OCI-LY3 (cell line): Measurements from ENCODE around the gene CDK7.

ENCODE experiments used
- H2AFZ ChIP-seq: fragments of 200-600, 300-600 bp; shearing (Covaris generic); 2 replicates; pipeline ENCODE4 v1.6.0; 2014; ENCODE audit warnings: antibody characterized with exemption, low read depth, low read length
- H3K27ac ChIP-seq: fragments of 200-600, 300-600 bp; sonication (generic); 2 replicates; pipeline ENCODE4 v1.5.1; 2014; ENCODE audit warnings: mild to moderate bottlenecking, low read length, moderate library complexity, mixed read lengths
- H3K27me3 ChIP-seq: fragments of 200-600, 300-600 bp; sonication (generic); 2 replicates; pipeline ENCODE4 v1.6.1; 2014; ENCODE audit warnings: low read depth, low read length, mixed read lengths
- H3K36me3 ChIP-seq: fragments of 200-600, 300-600 bp; sonication (generic); replicated peaks from 2 replicates; pipeline ENCODE3; 2014; ENCODE audit warnings: low read depth, low read length, mixed read lengths
- H3K4me1 ChIP-seq: fragments of 300-600, 200-600 bp; sonication (generic); 2 replicates; pipeline ENCODE4 v1.6.1; 2014; ENCODE audit warnings: low read length, mixed read lengths
- H3K4me2 ChIP-seq: fragments of 200-600, 300-600 bp; sonication (generic); 2 replicates; pipeline ENCODE4 v1.6.1; 2014; ENCODE audit warnings: low read length, mixed read lengths
- H3K4me3 ChIP-seq: fragments of 300-600, 200-600 bp; sonication (generic); 2 replicates; pipeline ENCODE4 v1.5.1; 2014; ENCODE audit warnings: antibody characterized with exemption, mild to moderate bottlenecking, low read length, moderate library complexity
- H3K79me2 ChIP-seq: fragments of 300-600, 200-600 bp; shearing (Covaris generic); 2 replicates; pipeline ENCODE4 v1.6.1; 2014; ENCODE audit warnings: mild to moderate bottlenecking, low read length, mixed read lengths
- H3K9ac ChIP-seq: fragments of 300-600, 200-600 bp; shearing (Covaris generic); 2 replicates; pipeline ENCODE4 v1.6.0; 2014; ENCODE audit warnings: mild to moderate bottlenecking, low read length, moderate library complexity
- H3K9me3 ChIP-seq: fragments of 200-600, 300-600 bp; shearing (Covaris generic); 2 replicates; pipeline ENCODE4 v1.6.1; 2014; ENCODE audit warnings: low read length, mixed read lengths; ENCODE audit not compliant: insufficient read depth
- H4K20me1 ChIP-seq: fragments of 200-600, 300-600 bp; sonication (generic); 2 replicates; pipeline ENCODE4 v1.6.1; 2016; ENCODE audit warnings: low read length, mixed read lengths; ENCODE audit not compliant: insufficient read depth
- CTCF ChIP-seq: fragments of 200-600, 300-600 bp; sonication (generic); IDR thresholded peaks from 2 replicates; pipeline ENCODE4 v1.5.1; 2014; ENCODE audit warnings: antibody characterized with exemption, low read length, low read depth
- EZH2phosphoT487 ChIP-seq: fragments of 200-600 bp; shearing (Covaris generic); IDR thresholded peaks from 2 replicates; pipeline ENCODE4 v1.6.1; 2018; ENCODE audit warnings: antibody characterized with exemption, mixed run types, low read depth

CDK7 gene

GRCh38 chr5:69212022-69212421 is 22.7 kb upstream of the CDK7 start:
- Histone ChIP-seq H2AFZ (no peak overlapping the region), H3K36me3 (no peaks in the 10 kb centered on the region), H3K27ac (no peak overlapping the region)

GRCh38 chr5:69213513-69214215 is 21.0 kb upstream of the CDK7 start:
- Histone ChIP-seq H2AFZ (no peak overlapping the region), H3K4me2 (no peak overlapping the region), H3K9me3 (no peaks in the 10 kb centered on the region), H3K27me3 (no peaks in the 10 kb centered on the region), H3K36me3 (no peaks in the 10 kb centered on the region), H3K4me1 (peaks cover 2% of the 10 kb centered on the region; the same call in 1 of the 2 replicates), H3K27ac (no peak overlapping the region), H4K20me1 (no peaks in the 10 kb centered on the region), H3K4me3 (no peak overlapping the region), H3K79me2 (peaks cover 6% of the 10 kb centered on the region), H3K9ac (no peak overlapping the region)
- TF ChIP-seq CTCF = no peak
- TF ChIP-seq EZH2phosphoT487 = no peak

More at GRCh38 chr5:69212022-69212421, 22.7 kb upstream of the CDK7 start:
- TF ChIP-seq CTCF = no peak
- no peak for TF ChIP-seq EZH2phosphoT487
- Histone ChIP-seq H3K27me3 (no peaks in the 10 kb centered on the region), H3K4me2 (no peak overlapping the region), H3K79me2 (no peaks in the 10 kb centered on the region), H3K9ac (no peak overlapping the region), H3K4me3 (no peak overlapping the region), H4K20me1 (no peaks in the 10 kb centered on the region), H3K9me3 (no peaks in the 10 kb centered on the region), H3K4me1 (no peaks in the 10 kb centered on the region)

- Histone ChIP-seq H3K4me1 (peaks cover 6% of the 10 kb centered on the region; the same call in 1 of the 2 replicates), H3K9ac (peak overlapping the region; percentile 42), H3K4me3 (peak overlapping the region; percentile 82), H3K79me2 (peaks cover 15% of the 10 kb centered on the region), H3K27me3 (no peaks in the 10 kb centered on the region), H3K36me3 (no peaks in the 10 kb centered on the region), H3K27ac (no peak overlapping the region), H3K4me2 (peak overlapping the region; percentile 75), H4K20me1 (no peaks in the 10 kb centered on the region), H2AFZ (peak overlapping the region; percentile 43), H3K9me3 (no peaks in the 10 kb centered on the region)
- TF ChIP-seq EZH2phosphoT487 (no peak), CTCF (no peak)
Measured at GRCh38 chr5:69217151-69217511, 17.6 kb upstream of the CDK7 start.

- H3K4me3 ChIP-seq = peak overlapping the region; percentile 82
- H3K4me1 ChIP-seq = peaks cover 6% of the 10 kb centered on the region; the same call in 1 of the 2 replicates
- no peaks in the 10 kb centered on the region for H4K20me1 ChIP-seq
- H3K79me2 ChIP-seq = peaks cover 15% of the 10 kb centered on the region
- H3K4me2 ChIP-seq = peak overlapping the region; percentile 75
- H3K9ac ChIP-seq = peak overlapping the region; percentile 78
- peak overlapping the region; percentile 71 for H3K27ac ChIP-seq
- H2AFZ ChIP-seq = peak overlapping the region; percentile 82
- H3K9me3 ChIP-seq = no peaks in the 10 kb centered on the region
- no peaks in the 10 kb centered on the region for H3K27me3 ChIP-seq
- TF ChIP-seq EZH2phosphoT487 = no peak
- no peaks in the 10 kb centered on the region for H3K36me3 ChIP-seq
Measured at GRCh38 chr5:69217548-69218526, 16.8 kb upstream of the CDK7 start.
